ENCODE results near the gene JUNB.
A peak's percentile ranks its signal among the peaks of the same experiment; 100 is the strongest.

The JUNB gene

DNA sequence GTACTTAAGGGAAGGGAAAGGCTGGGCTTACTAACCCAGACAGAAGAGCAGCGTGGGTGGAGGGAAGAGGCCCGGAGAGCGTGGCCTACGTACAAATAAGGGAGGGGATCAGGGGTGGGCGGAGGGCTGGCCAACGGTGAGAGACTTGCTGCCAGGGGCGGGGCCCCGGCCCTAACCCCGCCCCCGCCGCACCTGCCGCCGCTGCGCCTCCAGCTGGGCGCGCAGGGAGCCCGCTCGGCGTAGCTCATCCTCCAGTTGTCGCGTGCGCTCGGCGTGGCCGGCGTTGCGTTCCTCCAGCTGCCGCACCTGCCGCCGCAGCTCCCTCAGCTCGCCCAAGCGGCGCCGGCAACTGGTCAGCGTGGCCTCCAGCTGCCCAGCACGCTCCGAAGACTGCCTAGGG, 21.6 kb upstream of the JUNB start:
- ChIA-PET CTCF (interaction anchor here (16.1 to 29.3 kb wide), 3 partner anchors 24 to 79 kb away, joined by 425 to 1565 read pairs (median 660); partner anchors contain the start of genes BEST2, GET3, JUNB and PRDX2), POLR2A (interaction anchor here (1.5 kb wide), 1 partner anchor 22 kb away, joined by 3 read pairs; the partner anchor contains the start of gene JUNB)
- no peak overlapping the region for H3K4me3 ChIP-seq (ENCODE audit: low read depth, low read length)
- TF ChIP-seq, protein P1, sequence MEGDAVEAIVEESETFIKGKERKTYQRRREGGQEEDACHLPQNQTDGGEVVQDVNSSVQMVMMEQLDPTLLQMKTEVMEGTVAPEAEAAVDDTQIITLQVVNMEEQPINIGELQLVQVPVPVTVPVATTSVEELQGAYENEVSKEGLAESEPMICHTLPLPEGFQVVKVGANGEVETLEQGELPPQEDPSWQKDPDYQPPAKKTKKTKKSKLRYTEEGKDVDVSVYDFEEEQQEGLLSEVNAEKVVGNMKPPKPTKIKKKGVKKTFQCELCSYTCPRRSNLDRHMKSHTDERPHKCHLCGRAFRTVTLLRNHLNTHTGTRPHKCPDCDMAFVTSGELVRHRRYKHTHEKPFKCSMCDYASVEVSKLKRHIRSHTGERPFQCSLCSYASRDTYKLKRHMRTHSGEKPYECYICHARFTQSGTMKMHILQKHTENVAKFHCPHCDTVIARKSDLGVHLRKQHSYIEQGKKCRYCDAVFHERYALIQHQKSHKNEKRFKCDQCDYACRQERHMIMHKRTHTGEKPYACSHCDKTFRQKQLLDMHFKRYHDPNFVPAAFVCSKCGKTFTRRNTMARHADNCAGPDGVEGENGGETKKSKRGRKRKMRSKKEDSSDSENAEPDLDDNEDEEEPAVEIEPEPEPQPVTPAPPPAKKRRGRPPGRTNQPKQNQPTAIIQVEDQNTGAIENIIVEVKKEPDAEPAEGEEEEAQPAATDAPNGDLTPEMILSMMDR (IDR thresholded peaks at IDR 0.05; ENCODE audit: insufficient read depth, low read length, missing control alignments) = no peak
- DNase-seq (ENCODE audit: low read depth, low spot score) = no peak

DNA sequence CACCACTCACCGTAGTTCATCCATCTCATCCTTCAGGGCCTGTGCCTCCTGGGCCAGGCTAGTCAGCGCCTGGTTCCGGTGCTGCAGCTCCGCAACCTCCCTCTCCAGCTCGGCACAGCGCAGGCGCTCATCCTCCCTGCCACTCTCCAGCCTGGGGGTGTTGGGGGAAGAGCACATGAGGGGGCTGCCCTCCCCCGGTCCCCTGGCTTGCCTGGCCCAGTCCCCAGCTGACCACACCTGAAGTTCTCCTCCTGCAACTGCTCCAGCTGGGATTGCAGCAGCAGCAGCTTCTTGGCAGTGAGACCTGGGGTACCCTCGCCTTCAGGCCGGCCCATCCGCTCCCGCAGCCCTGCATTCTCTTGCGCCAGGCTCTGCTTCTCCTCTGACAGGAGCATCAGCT, 20.4 kb upstream of the JUNB start:
- H3K4me3 ChIP-seq (ENCODE audit: low read depth, low read length) = no peak overlapping the region
- TF ChIP-seq, protein P1 (IDR thresholded peaks at IDR 0.05; ENCODE audit: insufficient read depth, low read length, missing control alignments) = no peak
- POLR2A ChIA-PET = interaction anchor here (0.6 to 1.2 kb wide), 2 partner anchors 21 to 110 kb away, joined by 3 to 8 read pairs; partner anchors contain the start of gene JUNB
- no peak for DNase-seq (ENCODE audit: low read depth, low spot score)
- CTCF ChIA-PET = interaction anchor here (1.2 to 29.3 kb wide), 3 partner anchors 25 to 55 kb away, joined by 3 to 1565 read pairs (median 660); partner anchors contain the start of genes BEST2, GET3, JUNB and PRDX2

GRCh38 chr19:12772323-12772722, 19.0 kb upstream of the JUNB start:
- ChIA-PET CTCF (interaction anchor here (0.9 to 29.3 kb wide), 6 partner anchors 11 to 103 kb away, joined by 3 to 1565 read pairs (median 23); partner anchors contain the start of genes JUNB, PRDX2, RNASEH2A and THSD8), POLR2A (interaction anchor here (2.7 kb wide), 1 partner anchor 20 kb away, joined by 21 read pairs; the partner anchor contains the start of gene JUNB)
- TF ChIP-seq, protein P1 (IDR thresholded peaks at IDR 0.05; ENCODE audit: insufficient read depth, low read length, missing control alignments) = no peak
- H3K4me3 ChIP-seq (ENCODE audit: low read depth, low read length) = no peak overlapping the region
- no peak for DNase-seq (ENCODE audit: low read depth, low spot score)

DNA sequence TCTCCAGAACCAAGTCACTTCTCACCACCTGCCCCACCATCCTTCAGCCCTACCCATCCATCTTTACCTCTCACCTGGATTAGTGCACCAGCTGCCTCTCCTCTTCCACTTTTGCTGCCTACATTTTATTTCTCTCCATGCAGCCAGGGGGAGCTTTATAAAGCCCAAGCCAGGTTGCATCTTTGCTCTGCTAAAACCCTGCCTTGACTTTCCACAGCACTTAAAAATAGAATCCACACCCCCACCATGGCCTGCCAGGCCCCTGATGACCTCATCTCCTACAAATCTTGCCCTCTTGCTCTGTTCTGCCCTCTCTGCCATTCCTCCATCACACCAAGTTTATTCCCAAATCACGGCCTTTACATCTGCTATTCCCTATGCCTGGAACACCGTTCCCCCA, 17.7 kb upstream of the JUNB start:
- H3K4me3 ChIP-seq (ENCODE audit: low read depth, low read length) = no peak overlapping the region
- TF ChIP-seq, protein P1 (IDR thresholded peaks at IDR 0.05; ENCODE audit: insufficient read depth, low read length, missing control alignments) = peak; percentile 33
- POLR2A ChIA-PET = interaction anchor here (2.7 kb wide), 1 partner anchor 19 kb away, joined by 21 read pairs; the partner anchor contains the start of gene JUNB
- DNase-seq (ENCODE audit: low read depth, low spot score) = no peak
- CTCF ChIA-PET = interaction anchor here (0.9 to 29.3 kb wide), 12 partner anchors 9 to 102 kb away, joined by 3 to 1565 read pairs (median 4); partner anchors contain the start of genes GET3, JUNB, PRDX2 and RNASEH2A

- H3K4me3 ChIP-seq (ENCODE audit: low read depth, low read length) = peak within 1 kb of the TSS; percentile 86
- ChIA-PET CTCF (interaction anchor here (1.2 to 29.3 kb wide), 9 partner anchors 8 to 73 kb away, joined by 3 to 1565 read pairs (median 8); partner anchors contain the start of genes JUNB, PRDX2, RNASEH2A and THSD8), POLR2A (interaction anchor here (2.7 kb wide), 1 partner anchor 17 kb away, joined by 21 read pairs; the partner anchor contains the start of gene JUNB)
- TF ChIP-seq, protein P1 (IDR thresholded peaks at IDR 0.05; ENCODE audit: insufficient read depth, low read length, missing control alignments) = no peak
- DNase-seq (ENCODE audit: low read depth, low spot score) = no peak
Measured at GRCh38 chr19:12774588-12775555, 16.4 kb upstream of the JUNB start, which contains the start of gene HOOK2. Gene HOOK2, minus strand, starts transcription at chr19:12775552. Its CDS starts 103 bp downstream, at chr19:12775449.

Data from AG04449 (cell line).